HL-60/S4 treated with phorbol 12-myristate 13-acetate at 8.2 ng/mL for 4 days and 3 days (cell line): Measurements from ENCODE around the gene LMBR1L.
"Not testable (repeated sequence)": the region's sequence is repeated elsewhere in the genome, so short reads cannot be mapped to it uniquely, and the experiment has no call there.

Source experiments
- in situ Hi-C: fragments of 300-500 bp; cut with MboI; formaldehyde crosslinking; loops from 2 replicates; pipeline ENCODE4 v1.15.0; 2022; ENCODE audit warnings: low sequenced_read_pairs

Gene LMBR1L, protein sequence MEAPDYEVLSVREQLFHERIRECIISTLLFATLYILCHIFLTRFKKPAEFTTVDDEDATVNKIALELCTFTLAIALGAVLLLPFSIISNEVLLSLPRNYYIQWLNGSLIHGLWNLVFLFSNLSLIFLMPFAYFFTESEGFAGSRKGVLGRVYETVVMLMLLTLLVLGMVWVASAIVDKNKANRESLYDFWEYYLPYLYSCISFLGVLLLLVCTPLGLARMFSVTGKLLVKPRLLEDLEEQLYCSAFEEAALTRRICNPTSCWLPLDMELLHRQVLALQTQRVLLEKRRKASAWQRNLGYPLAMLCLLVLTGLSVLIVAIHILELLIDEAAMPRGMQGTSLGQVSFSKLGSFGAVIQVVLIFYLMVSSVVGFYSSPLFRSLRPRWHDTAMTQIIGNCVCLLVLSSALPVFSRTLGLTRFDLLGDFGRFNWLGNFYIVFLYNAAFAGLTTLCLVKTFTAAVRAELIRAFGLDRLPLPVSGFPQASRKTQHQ

DNA sequence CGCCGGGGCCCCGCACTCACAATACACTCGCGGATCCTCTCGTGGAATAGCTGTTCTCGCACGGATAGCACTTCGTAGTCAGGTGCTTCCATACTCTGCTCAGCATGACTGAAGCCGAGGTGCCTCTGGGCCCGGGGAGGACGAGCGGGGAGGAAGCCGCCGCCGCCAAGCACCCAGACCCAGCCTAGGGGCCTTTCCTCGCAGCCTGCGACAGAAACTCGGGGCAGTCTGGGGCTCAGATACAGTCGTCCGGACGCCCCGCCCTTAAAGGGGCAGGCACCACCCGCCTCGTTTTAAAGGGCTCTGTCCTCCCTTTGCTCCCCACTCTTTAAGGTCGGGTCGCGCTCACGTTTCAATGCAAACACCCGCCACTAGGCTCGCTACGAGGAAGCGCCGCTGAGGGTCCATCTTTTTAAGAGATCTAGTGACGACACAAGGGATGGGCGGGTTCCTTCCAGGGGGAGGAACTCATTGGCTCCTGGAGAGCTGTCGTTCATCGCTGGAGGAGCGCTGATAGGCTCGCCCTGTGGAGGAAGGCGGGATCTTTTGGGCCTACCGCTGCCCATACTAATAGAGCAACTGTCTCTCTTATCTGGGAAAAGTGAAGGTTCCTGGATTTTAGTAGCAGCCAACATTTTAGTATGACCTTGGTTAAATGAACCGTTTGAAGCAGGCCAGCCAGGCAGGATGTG, at the start of gene LMBR1L:
Gene LMBR1L (minus strand): TSS at position 384 of the 692 bp plus-strand sequence. CDS start 292 bp downstream, at position 92.
- in situ Hi-C loops = no loop called here

DNA sequence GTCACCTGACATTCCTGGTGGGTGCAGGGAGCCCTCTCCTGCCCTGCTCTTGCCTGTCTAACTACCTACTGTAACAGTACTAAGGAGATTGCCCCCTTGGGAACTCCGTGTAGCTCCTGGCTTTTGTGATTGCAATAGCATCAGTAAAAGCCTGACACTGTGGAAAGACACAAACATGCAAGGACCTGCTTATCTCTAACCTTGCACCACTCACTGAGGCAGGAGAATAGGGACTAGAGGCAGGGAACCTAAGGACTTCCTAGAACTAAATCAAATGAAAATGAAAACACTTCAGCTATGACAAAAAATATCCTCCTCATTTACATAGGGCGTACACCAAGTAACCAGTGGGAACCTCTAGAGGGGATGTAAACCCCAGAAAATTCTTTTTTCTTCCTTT, 49.8 kb upstream of the LMBR1L start:
- in situ Hi-C loops = no loop called here

DNA sequence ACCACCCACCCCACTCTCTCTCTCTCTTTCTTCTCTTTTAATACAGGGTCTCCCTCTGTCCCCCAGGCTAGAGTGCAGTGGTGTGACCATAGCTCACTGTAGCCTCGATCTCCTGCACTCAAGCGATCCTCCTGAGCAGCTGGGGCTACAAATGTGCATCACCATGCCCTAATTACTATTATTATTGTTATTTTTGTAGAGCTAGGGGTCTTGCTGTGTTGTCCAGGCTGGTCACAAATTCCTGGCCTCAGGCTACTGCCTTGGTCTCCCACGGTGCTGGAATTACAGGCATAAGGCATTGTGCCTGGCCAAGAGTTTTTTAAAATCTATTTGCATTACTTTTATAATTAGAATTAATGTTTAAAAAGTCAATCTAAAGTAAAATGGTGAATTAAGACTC, 43.6 kb upstream of the LMBR1L start:
- in situ Hi-C loops = no loop called here

DNA sequence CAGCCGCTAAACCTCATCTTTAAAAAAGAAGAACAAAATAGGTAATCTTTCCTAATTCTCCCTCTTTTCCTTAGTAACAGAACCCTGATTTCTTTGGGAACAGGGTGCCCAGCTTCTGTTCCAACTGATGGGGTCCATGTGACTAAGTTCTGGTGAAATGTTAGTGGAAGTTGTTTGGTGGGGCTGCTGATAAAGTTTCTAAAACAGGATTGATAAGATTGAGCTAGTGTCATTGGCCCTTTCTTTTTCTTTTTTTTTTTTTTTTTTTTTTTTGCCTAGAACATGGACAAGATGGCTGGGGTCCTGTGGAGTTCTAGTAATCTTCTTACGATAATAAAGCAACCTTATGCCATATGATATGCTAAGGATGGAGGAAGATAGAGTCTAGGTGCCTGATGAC, 36.7 kb upstream of the LMBR1L start:
- in situ Hi-C loops = no loop called here

DNA sequence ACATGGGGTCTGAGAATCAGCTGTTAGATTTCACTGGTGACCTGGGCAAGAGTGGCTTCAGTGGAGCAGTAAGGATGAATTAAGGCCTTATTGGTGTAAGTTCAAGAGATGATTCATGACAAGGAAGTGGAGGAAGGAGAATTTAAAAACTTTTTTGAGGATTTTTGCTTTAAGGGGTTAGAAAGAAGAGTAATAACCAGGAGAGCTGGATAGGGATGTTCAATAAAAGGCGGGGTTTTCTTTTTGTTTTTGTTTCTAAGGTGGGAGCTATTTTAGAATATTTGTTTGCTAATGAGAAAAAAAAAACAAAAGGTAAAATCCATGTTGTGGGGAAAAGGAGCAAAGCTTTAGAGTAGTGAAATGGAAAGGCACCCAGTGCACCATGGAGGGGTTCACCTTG, 35.8 kb upstream of the LMBR1L start:
- in situ Hi-C loops = no loop called here

DNA sequence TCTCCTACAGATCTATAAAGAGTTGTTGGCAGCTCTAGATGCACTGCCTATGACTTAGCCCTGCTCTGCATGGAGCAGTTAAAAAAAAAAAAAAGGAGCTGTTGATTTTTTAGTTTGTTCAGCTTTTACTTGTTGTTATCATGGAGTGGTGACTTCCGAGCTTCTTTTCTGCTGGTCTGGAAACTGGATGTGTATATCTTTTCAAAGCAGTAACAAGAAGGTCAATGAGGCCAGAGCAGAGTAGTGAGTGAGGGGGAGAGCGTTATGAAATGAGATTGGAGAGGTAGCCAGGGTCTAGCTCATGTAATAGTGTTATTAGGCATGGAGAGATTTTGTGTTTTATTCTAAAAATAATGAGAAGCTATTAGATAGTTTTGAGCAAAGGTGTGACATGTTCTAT, 33.7 kb upstream of the LMBR1L start:
- in situ Hi-C loops = no loop called here

DNA sequence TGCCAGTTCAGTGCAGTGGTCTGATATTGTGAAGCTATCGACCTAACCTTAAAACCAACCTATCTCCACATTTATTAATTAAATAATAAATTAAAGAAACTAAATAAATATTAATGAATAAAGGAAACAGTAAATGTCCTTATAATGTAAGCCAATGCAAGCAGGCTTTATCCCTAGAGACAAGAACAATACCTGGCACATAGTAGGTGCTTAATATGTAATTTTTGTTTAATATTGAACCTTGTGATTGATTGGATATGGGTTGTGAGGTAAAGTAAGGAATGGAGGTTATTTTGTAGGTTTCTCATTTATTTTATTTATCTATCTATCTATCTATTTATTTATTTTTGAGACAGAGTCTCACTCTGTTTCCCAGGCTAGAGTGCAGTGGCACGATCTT, 28.4 kb upstream of the LMBR1L start:
- in situ Hi-C loops = no loop called here

DNA sequence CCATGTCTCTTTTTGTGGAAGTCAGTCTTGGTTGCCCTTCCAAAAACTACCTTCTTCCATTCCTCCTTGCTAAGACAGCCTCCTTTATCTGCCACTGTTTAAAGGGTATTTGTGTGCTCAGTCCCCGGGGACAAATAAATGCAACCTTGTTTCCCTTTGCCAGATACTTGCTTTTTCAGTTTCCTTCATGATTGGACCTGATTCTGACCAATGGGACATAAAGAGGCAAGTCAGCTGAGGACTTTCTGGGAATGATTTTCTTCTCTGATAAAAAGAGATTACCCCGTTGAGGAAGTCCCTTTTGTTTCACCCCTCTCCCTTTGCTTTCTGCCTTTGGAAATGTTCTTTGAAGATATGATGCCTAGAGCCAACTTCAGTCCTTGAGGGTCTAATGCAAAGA, 27.9 kb upstream of the LMBR1L start:
- in situ Hi-C loops = no loop called here

DNA sequence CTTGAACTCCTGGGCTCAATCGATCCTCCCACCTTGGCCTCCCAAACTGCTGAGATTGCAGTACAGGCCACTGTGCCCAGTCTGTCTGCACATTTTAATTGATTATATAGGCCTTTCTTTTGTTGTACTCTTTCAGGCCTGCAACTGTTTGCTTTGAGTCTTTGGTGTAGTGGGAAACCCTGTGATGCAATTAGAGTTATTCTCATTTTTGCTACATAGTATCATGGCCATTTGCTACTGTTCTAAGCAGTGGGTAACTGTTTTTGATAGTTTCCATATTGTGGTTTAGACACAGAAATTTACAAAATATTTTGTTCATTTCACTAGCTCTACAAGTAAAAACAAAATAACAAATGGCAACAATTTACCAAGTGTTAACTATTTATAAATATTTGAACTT, 26.8 kb upstream of the LMBR1L start:
- in situ Hi-C loops = no loop called here

DNA sequence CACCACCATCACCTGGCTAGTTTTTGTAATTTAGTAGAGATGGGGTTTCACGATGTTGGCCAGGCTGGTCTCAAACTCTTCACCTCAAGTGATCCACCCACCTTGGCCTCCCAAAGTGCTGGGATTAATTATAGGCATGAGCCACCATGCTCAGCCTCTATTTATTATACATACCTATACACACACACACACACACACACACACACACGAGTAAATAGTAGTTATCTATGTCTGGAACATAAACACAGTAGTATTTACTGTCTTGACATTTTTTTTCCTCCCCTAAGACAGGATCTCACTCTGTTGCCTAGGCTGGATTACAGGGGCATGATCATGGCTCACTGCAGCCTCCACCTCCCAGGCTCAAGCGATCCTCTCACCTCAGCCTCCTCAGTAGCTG, 26.4 kb upstream of the LMBR1L start:
- in situ Hi-C loops = not testable (repeated sequence)

DNA sequence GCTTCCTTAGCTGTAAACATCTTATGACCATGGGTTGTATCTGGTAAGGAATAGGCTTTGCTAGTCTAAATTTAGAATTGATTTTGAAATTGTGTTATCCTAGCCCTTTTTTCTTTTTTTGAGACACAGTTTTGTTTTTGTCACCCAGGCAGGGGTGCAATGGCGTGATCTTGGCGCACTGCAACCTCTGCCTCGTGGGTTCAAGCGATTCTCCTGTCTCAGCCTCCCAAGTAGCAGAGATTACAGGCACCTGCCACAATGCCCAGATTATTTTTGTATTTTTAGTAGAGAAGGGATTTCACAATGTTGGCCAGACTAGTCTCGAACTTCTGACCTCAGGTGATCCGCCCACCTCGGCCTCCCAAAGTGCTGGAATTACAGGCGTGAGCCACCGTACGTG, 22.9 kb upstream of the LMBR1L start:
- in situ Hi-C loops = no loop called here

DNA sequence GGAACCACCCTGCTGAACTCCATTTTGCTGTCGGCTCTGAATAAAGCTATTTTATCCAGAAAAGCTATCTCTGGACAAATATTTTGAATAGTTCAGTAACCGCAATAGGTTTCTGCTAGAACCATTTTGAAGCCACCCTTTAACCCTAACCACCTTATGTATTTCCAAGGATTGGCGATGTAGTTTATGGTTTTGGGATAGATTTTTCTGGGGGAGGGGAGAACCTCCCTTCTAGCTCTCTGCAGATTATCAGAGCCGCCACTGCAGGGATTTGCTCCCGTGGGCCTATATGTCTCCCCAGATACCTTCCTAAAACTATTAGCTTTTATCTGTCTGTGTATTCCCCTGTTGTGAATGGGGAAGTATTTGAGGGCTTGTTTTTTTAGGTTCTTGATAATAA, 22.4 kb upstream of the LMBR1L start:
- in situ Hi-C loops = no loop called here

DNA sequence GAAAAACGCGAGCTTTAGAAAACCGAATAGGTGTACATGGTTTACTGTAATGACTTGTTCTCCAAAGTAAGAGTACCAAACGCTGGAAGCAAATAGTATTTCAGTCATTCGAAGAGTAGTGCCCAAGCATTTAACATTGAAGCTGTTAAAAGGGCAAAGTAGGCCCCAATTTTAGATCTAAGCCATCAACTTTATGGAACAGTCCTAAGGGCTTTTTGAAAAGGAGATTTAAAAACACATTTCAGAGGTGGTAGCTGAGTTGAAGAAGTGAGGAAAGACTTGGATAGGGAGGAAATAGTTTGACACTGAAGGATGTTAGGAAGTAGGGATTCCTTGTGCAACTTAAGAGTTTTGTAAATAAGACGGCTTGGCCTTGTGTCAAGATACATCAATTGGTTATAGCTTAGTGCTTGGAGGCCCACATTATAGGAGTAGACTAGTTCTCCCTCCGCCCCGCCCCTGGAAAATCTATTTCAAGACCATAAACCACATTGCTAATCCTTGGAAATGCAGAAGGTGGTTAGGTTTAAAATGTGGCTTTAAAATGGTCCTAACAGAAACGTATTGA, 21.3 kb upstream of the LMBR1L start:
- in situ Hi-C loops = no loop called here

DNA sequence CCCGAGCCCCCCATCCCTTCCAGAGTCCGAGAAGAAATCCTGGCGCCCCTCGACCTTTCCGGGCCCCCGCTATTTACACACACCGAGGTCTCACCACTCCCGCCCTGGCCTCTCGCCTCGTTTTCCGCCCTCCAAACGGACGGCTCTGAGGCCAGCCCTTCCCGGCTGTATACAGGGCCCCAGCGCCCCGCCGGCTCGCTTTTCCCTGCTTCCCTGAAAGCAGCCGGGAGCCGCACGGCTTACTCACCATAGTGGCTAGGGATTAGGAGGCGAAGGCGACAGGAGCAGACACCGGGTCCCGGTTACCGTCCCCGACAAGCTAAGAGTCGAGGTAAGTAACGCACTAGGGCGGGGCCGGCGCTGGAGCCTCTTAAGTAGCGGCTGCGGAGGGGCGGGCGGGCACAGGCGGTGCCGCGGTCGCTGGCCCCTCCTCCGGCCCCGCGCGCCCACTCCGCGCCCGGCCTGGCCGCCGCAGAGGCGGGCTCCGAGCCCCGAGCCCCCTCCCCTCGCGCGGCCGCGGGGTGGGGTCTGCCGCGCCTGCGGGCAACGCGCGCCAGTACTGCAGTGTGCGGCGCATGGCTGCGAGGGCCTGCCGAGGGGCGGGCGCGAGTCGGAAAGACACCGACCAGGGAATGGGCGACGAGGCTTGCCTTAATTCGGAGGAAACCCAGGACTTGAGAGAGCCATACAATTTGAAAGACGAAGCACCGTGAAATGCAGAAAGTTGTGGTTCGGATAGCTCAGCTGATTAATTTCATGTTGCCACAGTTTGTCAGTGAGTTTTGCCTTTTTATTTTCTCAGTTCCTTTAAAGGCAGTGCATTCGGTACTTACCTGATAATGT, 20.6 kb upstream of the LMBR1L start, which contains the start of gene TUBA1B:
Gene TUBA1B (minus strand): TSS at position 345 of the 843 bp plus-strand sequence. CDS start 95 bp downstream, at position 250.
- in situ Hi-C loops = no loop called here

DNA sequence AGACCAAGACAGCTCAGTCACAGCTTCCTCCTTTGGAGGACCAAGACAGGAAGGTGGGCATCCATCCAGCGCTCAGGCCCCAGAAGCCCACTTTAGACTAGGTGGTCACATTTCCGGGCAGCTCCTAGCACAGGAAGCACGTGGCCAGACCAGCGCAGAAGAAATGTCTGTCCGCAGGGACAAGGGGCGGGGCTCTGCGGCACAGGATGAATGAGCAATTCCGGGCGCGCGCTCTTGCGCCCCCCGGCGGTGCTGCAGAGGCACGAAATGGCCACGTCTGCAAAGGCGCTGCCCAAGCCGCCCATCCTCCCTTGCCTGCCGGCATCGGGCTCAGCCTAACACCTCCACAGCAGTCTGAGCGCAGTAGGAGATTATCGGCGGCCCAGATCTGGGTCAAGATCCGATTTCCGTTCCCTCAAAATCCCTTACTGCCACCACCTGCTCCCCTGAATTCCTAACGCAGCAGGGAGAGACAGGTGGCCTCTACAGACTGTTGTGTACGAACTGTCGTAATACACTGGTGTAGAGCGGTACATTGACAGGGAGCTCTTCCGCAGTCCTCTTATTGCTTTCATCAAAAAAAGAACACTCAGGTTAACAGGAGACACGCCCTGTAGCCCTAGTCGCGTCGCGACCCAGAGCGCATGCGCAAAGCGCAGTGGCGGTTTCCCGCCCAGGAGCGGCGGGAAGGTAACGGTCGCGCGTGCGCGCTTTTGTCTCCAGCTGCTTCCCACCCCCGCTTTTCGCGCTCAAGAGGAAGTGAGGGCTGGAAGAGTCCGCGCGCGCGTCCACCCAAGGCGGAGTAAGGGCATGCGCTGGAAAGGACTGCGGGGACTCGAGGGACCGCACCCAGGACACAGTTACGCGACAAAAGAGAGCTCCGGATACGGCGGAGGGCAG, 19.8 kb upstream of the LMBR1L start:
- in situ Hi-C loops = no loop called here

DNA sequence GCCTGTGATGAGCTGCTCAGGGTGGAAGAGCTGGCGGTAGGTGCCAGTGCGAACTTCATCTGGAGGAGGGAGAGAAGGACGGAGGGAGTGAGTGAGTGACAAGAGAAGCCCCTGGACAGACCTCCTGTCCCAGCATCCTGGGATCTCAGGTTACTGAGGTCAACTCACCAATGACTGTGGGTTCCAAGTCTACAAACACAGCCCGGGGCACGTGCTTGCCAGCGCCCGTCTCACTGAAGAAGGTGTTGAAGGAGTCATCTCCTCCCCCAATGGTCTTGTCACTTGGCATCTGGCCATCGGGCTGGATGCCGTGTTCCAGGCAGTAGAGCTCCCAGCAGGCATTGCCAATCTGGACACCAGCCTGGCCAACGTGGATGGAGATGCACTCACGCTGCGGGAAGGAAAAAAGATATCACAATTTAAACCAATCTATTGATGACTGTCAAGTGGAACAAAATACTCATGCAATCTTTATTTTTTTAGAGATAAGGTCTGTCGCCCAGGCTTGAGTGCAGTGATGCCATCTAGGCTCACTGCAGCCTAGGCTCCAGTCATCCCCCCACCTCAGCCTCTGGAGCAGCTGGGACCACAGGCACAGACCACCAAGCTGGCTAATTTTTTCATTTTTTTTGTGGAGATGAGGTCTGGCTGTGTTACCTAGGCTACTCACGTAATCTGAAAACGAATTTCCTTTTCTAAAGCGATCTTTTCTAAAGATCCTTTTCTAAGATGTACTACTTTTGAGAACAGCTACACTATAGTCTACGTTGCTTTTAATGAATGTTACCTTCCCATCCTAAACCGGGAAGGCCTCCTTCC, 18.9 kb upstream of the LMBR1L start:
- in situ Hi-C loops = no loop called here

DNA sequence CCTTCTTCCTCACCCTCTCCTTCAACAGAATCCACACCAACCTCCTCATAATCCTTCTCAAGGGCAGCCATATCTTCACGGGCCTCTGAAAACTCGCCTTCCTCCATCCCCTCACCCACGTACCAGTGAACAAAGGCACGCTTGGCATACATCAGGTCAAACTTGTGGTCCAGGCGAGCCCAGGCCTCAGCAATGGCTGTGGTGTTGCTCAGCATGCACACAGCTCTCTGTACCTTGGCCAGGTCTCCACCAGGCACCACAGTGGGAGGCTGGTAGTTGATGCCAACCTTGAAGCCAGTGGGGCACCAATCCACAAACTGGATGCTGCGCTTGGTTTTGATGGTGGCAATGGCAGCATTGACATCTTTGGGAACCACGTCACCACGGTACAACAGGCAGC, 17.3 kb upstream of the LMBR1L start:
- in situ Hi-C loops = not testable (repeated sequence)

DNA sequence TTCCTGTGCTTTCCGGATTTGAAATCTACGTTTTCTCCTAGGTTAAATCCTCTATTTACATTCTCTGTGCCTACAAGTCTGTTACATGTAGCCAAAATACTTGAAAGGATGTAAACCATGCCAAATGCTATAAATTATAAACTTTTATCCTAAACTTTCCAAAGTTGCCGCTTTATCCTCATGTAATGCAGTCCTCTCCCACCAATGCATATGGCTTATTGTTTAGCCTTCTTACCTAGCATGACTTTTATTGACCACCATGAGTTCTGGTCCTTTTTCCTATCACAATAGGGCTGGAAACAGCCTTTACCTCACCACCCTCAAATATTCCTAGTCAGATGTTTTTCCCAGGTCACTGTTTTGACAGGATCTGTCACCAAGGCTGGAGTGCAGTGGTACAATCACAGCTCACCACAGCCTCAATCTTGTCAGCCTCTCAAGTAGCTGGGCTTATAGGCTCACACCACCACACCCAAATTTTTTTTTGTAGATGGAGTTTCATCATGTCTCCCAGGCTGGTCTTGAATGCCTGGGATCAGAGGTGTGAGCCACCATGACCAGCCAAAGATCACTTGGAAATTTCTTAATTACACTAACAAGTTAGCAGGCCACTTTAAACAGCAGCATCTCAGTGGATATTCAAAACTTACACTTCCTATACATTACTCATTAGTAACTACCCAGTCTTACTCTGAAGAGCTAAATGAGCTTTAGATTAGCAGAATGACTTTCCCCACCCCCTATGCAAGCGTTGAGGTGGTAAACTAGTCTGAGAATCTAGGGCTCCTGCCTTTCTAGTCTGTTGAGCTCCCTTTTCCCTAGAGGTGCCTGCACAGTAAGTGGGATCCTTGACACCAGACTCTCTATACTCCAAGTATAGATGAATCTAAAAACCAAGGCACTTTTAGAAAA, 16.5 kb upstream of the LMBR1L start:
- in situ Hi-C loops = no loop called here
